HL-60 (cell line): ENCODE measurements around the gene RASGRP2.
A peak's percentile ranks its signal among the peaks of the same experiment; 100 is the strongest.

Experiments used
- DNase-seq, 2 experiments: peaks; one replicate each; pipeline ENCODE4 v3.0.0-alpha.2; 2010 to 2020; ENCODE audit warnings: low read depth in 1 of 2, low spot score in 1 of 2
- H3K27ac ChIP-seq: fragments of 250-450 bp; sonication (Bioruptor Pico); replicated peaks from 2 replicates; pipeline ENCODE4 v1.5.1; 2020; ENCODE audit warnings: mild to moderate bottlenecking, moderate library complexity
- H3K27me3 ChIP-seq: fragments of 250-450 bp; sonication (Bioruptor Pico); 2 replicates; pipeline ENCODE4 v1.5.1; 2021; ENCODE audit warnings: mild to moderate bottlenecking, moderate library complexity; ENCODE audit not compliant: insufficient read depth, poor library complexity, severe bottlenecking
- H3K4me3 ChIP-seq: replicated peaks from 2 replicates; pipeline ENCODE4 v1.5.1; 2011; ENCODE audit warnings: mild to moderate bottlenecking, control low read depth, low read length; ENCODE audit not compliant: insufficient read depth
- CTCF ChIP-seq: IDR thresholded peaks from one replicate; pipeline ENCODE4 v1.5.1; 2011; ENCODE audit warnings: low read length, control low read depth, inconsistent platforms; ENCODE audit not compliant: insufficient read depth
- GABPA ChIP-seq: IDR thresholded peaks from 2 replicates; pipeline ENCODE4 v1.6.1; 2012; ENCODE audit warnings: low read depth
- POLR2AphosphoS5 ChIP-seq: IDR thresholded peaks from 2 replicates; pipeline ENCODE4 v1.6.1; 2012; ENCODE audit warnings: low read depth
- REST ChIP-seq: IDR thresholded peaks from 2 replicates; pipeline ENCODE4 v1.6.1; 2012; ENCODE audit warnings: low read depth; ENCODE audit not compliant: insufficient replicate concordance
- SPI1 ChIP-seq: IDR thresholded peaks from 2 replicates; pipeline ENCODE4 v1.6.1; 2012; ENCODE audit warnings: low read depth, mild to moderate bottlenecking, borderline replicate concordance

Gene RASGRP2

GRCh38 chr11:64714666-64715065 lies 29.3 kb downstream of the RASGRP2 start:
- TF ChIP-seq POLR2AphosphoS5: no peak
- no peak for TF ChIP-seq CTCF
- no peak for TF ChIP-seq REST
- TF ChIP-seq GABPA: no peak
- no peak for TF ChIP-seq SPI1
- peaks cover 49% of the 10 kb centered on the region for H3K27me3 ChIP-seq
- H3K4me3 ChIP-seq: no peak overlapping the region

GRCh38 chr11:64713781-64714363 lies 30.1 kb downstream of the RASGRP2 start:
- peak; percentile 72 for TF ChIP-seq REST
- no peak for TF ChIP-seq CTCF
- no peak for TF ChIP-seq SPI1
- Histone ChIP-seq H3K4me3 (no peak overlapping the region), H3K27ac (no peak overlapping the region), H3K27me3 (peaks cover 49% of the 10 kb centered on the region)
- DNase-seq: no peak

More at GRCh38 chr11:64714666-64715065, 29.3 kb downstream of the RASGRP2 start:
- no peak for DNase-seq
- H3K27ac ChIP-seq: no peak overlapping the region

GRCh38 chr11:64713016-64713707 lies 30.8 kb downstream of the RASGRP2 start:
- no peak overlapping the region for H3K4me3 ChIP-seq
- TF ChIP-seq POLR2AphosphoS5 (no peak), GABPA (no peak), REST (no peak), SPI1 (no peak), CTCF (no peak)

More at GRCh38 chr11:64713016-64713707, 30.8 kb downstream of the RASGRP2 start:
- Histone ChIP-seq H3K27me3 (peaks cover 49% of the 10 kb centered on the region), H3K27ac (no peak overlapping the region)
- peak in 1 of 2 experiments; percentile 30 for DNase-seq
